ENCODE data around the gene PALM.

PALM gene

DNA sequence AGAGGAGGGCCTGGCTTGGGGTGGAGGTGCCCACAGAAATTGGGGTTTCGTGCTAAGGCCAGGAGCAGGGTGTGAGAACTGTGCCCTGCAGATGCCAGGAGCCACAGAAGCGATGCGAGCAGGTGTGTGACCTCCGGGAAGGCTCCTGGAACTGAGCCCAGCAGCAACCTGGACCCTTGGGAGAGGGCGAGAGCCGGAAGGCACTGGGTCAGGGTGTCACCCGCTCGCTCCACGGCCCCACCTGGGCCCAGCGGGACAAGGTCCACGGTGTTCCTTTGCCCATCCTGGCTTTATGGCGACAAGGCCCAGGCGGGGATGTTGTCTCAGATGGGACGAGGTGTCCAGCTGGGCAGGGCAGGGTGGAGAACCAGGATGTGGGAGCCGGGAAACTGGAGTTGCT lies 46.3 kb downstream of the PALM start:
- no peak for DNase-seq

DNA sequence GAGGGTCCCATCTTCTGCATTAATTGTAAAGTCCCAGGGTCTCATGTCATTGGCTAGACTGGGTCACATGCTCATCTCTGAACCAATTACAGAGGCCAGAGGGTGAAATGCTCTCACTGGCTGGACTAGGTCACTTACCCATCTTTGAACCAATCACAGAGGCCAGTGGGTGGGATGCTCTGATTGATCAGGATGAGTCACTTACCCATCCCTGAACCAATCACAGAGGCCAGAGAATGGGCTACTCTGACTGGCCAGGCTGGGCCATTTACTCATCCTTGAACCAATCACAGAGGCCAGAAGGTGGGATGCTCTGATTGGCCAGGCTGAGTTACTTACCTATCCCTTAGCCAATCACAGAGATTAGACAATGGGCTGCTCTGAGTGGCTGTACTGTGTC lies 47.5 kb downstream of the PALM start:
- peak; percentile 50 for DNase-seq

DNA sequence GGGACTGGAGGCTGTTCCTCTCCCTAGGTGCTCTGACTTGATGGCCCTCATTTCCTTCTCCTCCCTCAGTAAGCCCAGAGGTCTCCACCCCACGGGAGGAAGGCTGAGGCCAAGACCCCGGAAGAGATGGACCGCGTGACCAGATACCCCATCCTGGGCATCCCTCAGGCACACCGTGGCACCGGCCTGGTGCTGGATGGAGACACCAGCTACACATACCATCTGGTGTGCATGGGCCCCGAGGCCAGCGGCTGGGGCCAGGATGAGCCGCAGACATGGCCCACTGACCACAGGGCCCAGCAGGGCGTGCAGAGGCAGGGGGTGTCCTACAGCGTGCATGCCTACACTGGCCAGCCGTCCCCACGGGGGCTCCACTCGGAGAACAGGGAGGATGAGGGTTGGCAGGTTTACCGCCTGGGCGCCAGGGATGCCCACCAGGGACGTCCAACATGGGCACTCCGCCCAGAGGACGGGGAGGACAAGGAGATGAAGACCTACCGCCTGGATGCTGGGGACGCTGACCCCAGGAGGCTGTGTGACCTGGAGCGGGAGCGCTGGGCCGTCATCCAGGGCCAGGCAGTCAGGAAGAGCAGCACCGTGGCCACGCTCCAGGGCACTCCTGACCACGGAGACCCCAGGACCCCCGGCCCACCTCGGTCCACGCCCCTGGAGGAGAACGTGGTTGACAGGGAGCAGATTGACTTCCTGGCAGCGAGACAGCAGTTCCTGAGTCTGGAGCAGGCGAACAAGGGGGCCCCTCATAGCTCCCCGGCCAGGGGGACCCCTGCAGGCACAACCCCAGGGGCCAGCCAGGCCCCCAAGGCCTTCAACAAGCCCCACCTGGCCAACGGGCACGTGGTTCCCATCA lies 48.3 kb downstream of the PALM start:
- no peak for DNase-seq

DNA sequence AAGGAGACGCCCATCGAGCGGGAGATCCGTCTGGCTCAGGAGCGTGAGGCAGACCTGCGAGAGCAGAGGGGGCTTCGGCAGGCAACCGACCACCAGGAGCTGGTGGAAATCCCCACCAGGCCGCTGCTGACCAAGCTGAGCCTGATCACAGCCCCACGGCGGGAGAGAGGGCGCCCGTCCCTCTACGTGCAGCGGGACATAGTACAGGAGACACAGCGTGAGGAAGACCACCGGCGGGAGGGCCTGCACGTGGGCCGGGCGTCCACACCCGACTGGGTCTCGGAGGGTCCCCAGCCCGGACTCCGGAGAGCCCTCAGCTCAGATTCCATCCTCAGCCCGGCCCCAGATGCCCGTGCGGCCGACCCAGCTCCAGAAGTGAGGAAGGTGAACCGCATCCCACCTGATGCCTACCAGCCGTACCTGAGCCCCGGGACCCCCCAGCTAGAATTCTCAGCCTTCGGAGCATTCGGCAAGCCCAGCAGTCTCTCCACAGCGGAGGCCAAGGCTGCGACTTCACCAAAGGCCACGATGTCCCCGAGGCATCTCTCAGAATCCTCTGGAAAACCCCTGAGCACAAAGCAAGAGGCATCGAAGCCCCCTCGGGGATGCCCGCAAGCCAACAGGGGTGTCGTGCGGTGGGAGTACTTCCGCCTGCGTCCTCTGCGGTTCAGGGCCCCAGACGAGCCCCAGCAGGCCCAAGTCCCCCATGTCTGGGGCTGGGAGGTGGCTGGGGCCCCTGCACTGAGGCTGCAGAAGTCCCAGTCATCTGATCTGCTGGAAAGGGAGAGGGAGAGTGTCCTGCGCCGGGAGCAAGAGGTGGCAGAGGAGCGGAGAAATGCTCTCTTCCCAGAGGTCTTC lies 49.3 kb downstream of the PALM start:
- no peak for DNase-seq

DNA sequence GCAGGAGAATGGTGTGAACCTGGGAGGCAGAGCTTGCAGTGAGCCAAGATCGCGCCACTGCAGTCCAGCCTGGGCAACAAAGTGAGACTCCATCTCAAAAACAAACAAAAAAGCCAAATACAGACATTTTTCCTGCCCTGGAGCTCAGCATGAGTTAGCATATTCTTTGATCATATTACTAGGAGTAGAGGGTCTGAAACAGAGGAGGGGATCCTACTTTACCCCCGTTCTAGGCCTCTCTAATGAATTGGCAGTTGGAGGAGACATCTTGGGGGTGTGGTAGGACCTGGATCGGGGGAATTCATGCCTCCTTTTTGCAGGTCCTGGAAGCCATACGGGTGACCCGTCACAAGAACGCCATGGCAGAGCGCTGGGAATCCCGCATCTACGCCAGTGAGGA lies 54.4 kb downstream of the PALM start:
- no peak for DNase-seq

DNA sequence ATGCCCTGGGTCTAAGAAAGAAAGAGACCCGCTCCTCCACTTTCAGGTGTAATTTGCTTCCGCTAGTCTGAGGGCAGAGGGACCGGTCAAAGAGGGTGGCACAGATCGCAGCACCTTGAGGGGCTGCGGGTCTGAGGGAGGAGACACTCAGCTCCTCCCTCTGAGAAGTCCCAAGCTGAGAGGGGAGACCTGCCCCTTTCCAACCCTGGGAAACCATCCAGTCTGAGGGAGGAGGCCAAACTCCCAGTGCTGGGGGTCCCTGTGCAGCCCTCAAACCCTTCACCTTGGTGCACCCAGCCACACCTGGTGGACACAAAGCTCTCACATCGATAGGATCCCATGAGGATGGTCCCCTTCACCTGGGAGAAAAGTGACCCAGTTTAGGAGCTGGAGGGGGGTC lies 55.1 kb downstream of the PALM start:
- no peak for DNase-seq

DNA sequence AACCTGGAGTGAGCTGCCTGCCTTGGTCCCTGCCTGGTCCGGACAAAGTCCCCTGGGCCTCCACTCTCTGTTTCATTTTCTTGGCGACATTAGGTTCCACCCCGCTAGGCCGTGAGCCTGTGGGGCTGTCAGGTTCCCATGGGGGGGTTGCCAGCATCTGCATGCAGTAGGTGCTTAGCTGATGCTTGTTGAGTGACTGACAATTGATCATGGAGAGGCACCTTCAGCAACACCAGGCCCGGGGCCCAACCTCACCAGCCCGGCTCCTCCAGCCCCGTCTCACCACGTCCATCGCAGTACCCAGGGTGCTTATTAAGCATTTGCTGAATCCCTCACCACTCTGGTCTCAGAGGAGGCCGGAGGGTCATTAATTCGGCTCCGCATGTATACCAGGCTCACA lies 55.6 kb downstream of the PALM start:
- no peak for DNase-seq

DNA sequence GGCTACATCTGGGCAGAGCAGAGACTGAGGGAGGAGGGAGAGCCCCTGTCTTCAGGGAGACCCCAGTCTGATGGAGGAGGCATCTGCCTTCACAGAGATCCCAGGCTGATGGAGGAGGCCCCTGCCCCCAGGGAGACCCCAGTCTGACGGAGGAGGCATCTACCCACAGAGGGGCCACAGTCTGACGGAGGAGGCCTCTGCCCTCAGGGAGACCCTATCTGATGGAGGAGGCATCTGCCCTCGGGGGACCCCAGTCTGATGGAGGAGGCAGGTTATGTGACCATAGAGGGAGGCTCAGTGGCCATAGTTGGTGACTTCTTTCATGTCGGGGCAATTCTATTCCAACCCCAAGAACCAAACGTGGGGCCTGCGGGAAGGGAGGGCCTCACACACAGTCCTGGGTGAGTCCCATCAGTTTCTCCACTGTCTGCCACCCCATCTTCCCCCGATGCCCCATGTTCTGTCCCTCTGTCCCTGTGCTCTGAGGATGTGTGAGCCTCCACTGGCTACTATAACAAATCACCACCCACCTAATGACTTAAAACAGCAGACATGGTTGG lies 56.5 kb downstream of the PALM start:
- DNase-seq: no peak

DNA sequence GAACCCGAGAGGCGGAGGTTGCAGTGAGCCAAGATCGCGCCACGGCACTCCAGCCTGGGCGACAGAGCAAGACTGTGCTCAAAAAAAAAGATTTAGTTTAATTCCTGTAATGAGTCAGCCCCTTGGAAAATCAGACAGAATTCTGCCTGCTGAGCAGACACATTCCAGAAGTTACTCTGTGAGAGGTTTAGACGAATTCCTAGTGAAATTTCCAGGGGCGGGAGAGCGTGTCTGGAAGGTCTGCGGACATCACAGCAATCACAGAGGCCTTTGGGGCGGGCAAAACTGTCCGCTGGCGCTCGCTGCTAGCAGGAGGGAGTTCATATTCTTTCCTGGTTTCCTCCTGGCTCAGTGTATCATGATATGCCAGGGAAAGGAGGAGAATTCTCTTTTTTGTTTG lies 59.7 kb downstream of the PALM start:
- no peak for DNase-seq

DNA sequence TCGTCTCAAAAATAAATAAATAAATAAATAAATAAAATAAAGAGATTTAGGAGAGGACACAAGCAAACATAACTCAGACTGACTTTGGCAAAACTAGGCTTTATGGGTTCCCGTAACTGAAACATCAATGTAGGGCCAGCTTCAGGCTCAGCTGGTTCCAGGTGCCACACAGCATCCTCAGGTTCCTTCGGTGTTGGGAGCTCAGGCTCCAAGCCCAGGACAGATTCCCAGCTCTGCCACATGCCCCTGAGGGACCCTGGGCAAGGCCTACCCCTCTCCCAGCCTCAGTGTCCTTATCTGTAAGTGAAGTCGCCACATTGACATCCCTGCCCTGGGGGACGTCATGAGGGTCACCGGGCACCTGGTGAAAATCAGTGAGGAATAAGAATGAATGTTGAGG lies 60.9 kb downstream of the PALM start:
- DNase-seq: no peak

DNA sequence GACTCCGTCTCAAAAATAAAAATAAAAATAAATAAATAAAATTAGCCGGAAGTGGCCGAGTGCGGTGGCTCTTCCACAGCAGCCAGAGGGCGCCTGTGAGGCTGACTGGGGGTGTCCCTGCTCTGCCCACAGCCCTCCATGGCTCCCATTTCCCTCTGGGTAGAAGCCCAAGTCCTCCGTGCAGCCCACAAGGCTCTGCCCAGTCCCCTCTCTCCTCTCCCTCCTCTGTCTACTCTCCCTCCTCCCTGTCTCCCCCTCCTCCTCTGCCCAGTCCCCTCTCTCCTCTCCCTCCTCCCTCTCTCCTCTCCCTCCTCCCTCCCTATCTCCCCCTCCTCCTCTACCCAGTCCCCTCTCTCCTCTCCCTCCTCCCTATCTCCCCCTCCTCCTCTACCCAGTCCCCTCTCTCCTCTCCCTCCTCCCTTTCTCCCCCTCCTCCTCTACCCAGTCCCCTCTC lies 62.6 kb downstream of the PALM start:
- DNase-seq: peak; percentile 48

DNA sequence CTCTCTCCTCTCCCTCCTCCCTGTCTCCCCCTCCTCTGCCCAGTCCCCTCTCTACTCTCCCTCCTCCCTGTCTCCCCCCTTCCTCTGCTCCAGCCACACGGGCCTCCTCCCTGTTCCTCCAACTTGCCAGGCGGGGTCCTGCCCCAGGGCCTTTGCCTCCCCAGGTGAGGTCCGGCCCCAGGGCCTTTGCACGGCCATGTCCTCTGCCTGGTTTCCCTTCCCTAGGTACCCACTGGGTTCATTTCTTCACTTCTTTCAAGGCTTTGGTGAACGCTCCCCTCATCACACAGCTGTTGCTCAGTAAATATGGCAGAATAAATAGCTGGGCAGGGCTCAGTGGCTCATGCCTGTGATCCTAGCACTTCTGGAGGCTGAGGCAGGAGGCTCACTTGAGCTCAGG lies 63.3 kb downstream of the PALM start:
- no peak for DNase-seq

DNA sequence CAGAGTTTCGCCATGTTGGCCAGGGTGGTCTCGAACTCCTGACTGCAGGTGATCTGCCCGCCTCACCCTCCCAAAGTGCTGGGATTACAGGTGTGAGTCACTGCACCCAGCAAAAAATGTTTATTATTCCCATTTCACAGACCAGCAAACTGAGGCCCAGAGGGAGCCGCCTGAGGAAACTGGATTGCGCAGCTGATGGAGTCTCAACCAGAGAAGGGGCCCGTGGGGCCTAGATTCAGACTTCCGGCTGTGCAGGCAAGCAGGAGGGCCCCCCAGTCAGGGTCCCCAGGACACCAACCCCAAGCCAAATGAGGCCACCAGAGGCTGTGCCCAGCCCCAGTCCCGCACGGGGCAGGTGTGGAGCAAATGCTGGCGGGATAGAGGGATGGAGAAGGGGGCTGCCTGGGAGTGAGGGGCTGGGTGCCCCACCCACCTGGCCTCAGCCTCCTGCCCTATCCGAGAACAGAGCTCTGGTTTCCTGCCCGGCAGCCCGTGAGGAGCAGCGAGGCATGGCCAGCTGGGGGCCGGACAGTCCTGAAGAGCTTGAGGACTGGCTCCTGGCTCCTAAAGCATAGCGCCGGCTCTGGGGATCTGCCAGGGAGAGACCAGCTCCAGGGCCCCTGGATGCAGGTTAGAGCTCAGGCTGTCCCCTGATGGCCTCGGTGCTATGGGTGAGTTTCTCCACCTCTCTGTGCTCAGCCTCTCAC lies 64.1 kb downstream of the PALM start:
- no peak for DNase-seq

DNA sequence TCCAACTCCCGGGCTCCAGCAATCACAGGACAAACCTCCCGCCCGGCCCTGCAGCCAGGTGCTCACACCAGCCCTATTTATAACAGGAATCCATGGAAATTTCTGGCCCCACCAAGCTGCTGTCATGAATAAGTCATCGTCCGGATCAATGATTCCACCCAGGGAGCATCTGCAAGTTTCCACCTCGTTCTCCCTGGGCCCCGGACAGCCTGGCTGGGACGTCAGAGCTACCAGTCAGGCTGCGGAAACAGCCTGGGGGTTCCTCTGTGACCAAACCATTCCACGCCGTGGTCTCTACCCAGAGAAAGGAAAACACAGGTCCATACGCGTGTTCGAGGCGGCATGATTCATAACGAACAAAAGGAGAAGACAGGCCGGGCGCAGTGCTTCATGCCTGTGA lies 67.8 kb downstream of the PALM start:
- no peak for DNase-seq

DNA sequence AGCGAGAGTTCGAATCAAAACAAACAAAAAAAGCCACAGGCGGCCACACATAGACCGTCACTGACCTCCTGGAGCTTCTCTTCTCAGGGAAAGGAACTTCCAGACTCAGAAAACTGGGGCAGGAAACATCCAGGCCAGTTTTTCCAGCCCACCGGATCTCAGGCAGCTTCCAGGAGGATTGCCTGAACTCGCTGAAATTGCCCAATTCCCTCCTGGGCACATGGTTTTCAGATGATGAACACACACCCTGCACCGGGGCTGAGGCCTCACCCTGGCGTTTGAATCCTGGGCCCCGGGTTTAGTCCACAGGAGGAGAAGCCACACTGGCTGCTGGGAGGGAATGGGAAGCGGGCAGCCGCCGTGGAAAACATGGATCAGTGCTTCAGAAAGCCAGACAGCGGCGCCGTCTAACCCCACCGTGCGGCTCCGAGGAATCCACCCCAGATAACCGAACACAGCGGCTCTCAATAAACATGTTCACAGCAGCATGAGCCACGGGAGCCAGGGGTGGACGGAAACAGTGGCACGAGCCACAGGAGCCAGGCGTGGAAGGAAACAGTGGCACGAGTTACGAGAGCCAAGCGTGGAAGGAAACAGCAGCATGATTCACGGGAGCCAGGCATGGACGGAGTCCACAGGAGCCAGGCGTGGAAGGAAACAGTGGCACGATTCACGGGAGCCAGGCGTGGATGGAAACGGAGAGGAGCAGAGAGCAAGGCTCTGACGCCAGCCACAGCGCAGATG lies 70.3 kb downstream of the PALM start:
- DNase-seq: no peak

DNA sequence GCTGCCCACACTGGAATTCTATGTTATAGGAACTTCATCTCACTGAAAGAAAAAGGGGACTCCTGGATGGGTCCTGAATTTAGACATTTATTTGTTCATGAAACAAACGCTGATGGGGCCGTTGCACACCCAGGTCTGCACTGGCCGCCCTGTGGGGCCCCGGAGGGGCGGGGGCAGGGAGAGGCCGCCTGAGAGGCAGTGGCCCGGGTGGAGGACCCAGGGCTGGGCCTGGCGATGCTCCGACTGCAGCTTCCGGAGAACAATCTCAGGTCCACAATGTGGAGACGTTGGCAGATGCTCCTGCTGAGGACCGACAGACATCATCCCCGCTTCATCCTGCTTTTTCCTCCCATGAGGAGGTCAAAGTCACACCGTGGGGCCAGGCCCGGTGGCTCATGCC lies 72.2 kb downstream of the PALM start:
- no peak for DNase-seq

DNA sequence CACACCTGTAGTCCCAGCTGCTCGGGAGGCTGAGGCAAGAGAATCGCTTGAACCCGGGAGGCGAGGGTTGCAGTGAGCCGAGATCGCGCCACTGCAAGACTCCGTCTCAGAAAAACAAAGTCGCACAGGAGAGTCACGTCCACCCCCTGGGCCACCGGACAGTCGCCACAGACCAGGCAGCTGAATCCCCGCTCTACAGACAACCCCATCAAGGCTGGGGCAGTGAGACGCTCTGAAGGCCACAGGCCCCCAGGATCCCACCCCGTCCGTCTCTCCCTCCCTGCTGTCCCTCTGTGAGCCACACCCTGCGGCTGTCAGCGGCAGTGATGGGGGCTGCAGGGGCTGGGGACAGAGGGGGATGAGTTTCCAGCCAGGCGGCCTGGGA lies 73.1 kb downstream of the PALM start:
- DNase-seq: no peak

DNA sequence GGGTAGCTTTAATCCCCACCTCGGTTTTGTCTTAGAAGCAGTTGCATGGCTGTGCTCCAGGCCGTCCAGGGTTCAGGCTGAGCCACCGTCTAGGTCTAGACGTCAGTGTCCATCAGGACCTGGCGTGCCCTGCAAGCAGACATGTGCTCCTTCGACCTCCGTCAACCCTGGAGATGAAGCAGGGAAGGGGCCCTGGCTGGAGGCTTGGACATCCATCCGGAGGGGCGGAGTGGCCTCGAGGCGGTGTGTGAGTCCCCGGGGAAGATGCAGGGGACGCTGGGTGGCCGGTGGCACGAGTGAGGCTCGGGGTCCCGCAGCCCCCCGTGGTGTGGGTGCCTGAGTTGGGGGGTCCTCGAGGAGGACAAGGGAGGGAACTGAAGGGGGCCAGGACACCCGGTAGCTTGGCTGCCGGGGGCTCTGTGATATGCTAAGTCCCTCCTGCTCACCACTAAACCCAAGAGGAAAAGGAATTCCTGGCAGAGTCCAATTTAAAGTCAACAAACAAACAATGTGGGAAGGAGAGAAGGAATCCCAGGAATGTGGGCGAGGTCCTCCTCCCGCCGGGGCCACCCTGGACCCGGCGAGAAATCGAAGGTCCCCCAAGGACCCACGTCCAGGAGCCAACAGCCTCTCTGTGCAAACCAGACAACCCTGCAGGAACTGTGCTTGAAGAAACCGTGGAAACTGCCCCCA lies 73.6 kb downstream of the PALM start:
- DNase-seq: no peak

DNA sequence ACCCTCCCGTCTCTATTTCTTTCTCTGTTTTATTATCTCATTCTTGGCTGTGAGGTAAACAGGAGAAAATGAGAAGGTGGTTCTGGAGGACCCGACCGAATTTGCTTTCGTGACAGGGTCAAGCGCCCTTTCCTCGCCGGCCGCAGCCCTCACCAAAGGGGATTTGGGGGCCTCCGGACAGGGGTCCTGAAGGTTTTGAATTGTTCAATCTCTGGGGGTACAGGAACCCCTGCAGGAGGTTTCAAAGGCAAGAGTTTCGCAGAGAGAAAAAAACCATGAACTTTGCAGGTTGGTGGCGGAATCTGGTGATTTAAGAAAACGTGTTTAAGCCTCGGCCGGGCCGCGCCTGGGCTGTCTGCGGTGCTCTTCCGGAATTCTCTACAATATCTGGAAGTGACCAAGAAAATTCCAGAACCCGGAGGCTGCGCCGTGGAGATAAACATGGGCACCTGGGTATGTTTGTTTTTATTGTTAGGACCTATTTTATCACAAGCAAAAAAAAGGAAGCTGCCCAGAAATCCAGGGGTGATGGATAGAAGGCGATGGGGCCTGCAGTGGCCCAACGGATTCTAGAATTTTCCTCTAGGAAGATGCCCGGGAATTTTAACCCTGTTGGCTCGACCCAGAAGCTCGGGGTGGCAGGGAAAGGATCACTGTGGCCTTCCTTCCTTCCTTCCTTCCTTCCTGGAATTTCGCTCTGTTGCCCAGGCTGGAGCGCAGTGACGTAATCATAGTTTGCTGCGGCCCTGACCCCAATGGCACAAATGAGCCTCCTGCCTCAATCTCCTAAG lies 74.3 kb downstream of the PALM start:
- DNase-seq: no peak

DNA sequence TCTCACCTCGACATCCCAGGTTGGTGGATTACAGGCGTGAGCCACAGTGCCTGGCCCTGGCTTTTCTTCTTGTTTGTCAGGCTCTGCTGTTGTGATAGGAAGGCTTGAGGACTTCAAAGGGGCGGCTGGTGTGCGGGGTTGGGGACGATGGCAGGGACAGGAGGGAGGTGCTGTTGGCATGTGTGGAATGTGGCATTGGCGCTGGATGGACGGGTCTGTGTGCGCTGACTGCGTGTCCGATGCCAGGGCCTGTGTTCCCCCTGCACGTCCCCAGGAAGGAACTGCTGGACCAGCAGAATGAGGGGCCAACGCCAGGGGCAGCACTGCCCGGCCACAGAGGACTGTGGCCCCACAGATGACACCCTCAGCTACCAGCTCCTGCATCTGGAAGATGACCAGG lies 75.8 kb downstream of the PALM start:
- no peak for DNase-seq

DNA sequence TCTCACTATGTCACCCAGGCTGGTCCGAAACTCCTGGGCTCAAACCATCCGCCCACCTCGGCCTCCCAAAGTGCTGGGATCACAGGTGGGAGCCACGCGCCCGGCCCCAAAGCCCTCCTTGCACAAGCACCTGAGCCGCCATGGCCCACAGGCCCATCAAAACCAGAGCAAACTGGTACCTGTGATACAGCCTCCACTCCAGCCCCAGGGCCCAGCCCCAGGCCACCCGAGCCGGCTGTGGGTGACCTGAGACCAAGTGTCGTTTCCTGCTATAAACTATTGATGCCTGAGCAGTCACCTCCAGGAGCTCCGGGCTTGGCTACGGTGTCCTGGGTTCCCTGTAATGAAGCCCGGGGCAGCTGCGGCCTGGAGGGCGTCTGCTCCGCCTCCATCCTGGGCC lies 78.8 kb downstream of the PALM start:
- DNase-seq: no peak
